Psoas muscle (tissue), 8 donors: Measurements from ENCODE around the gene RIPPLY1. TPM values are rescaled to one million over a fixed set of nuclear protein-coding genes. Genes with fewer than 3 reads are reported as not detected.

Experiments
- ATAC-seq, 4 donors: fragments of 200-7000 bp; cut with Tn5 transposase; one replicate each; pipeline ENCODE4 v1.9.1; 2020; ENCODE audit warnings: moderate library complexity in 3 of 4, mild to moderate bottlenecking in 2 of 4
- DNase-seq, 2 donors: peaks; one replicate each; pipeline ENCODE4 v3.0.0-alpha.2; 2020
- H3K27ac ChIP-seq: fragments of 200-600 bp; one replicate; pipeline ENCODE4 v1.8.0; 2022
- H3K27me3 ChIP-seq, 3 donors: fragments of 200-600 bp in 1 of 3; one replicate each; pipeline versions ENCODE4 v1.6.1 to v1.8.0; 2013 to 2022; ENCODE audit warnings: low read length in 2 of 3, mild to moderate bottlenecking in 2 of 3, moderate library complexity in 1 of 3; ENCODE audit not compliant: insufficient read depth in 3 of 3
- H3K36me3 ChIP-seq, 2 donors: fragments of 200-600 bp in 1 of 2; one replicate each; pipeline versions ENCODE4 v1.6.1 to v1.8.0; 2013 to 2022; ENCODE audit warnings: low read depth in 1 of 2, mild to moderate bottlenecking in 1 of 2, moderate library complexity in 1 of 2; ENCODE audit not compliant: insufficient read depth in 1 of 2
- H3K4me1 ChIP-seq: fragments of 200-600 bp; one replicate; pipeline ENCODE4 v1.8.0; 2022
- H3K4me3 ChIP-seq: fragments of 200-600 bp; one replicate; pipeline ENCODE4 v1.8.0; 2022; ENCODE audit warnings: mild to moderate bottlenecking
- H3K9me3 ChIP-seq: fragments of 200-600 bp; one replicate; pipeline ENCODE4 v1.8.0; 2022
- CTCF ChIP-seq: fragments of 200-600 bp; IDR thresholded peaks from one replicate; pipeline ENCODE4 v1.8.0; 2022; ENCODE audit warnings: antibody characterized with exemption
- WGBS, 3 donors: extraction: QIAGEN DNeasy Blood & Tissue Kit; methylation state at CpG; one replicate each; pipeline versions ENCODE4 v1.1.6 to v1.1.7; 2013; 5-methylcytosine and 5-hydroxymethylcytosine counted together
- intact Hi-C, 2 donors: fragments of 100-400 bp; cut with DNase I; formaldehyde crosslinking; loops; one replicate each; pipeline versions ENCODE4 v1.11.0 to v1.14.2; 2022
- polyA plus RNA-seq, 3 donors: library from polyadenylated mRNA; stranded (reverse); fragments of 200-250 nt; gene quantifications; one replicate each; pipeline ENCODE4 v1.2.3, GENCODE V29; 2013
- total RNA-seq, 4 donors: library from RNA; stranded (reverse); fragmentation: NEBNext Ultra II Directional in 2 of 4; extraction: Animal tissue kit (Norgen Biotek cat#: 25700) in 2 of 4; gene quantifications; one replicate each; pipeline versions ENCODE4 v1.2.1 to v1.2.4, GENCODE V29; 2021 to 2023
- donor health status: healthy with polysubstance abuse.
- donor health status: DM: no; HTN: no; CAD: no; lungs with moderate emphysema.
- donor health status: Bipolar disorder and iron deficiency.
- donor health status: healthy.
- donor health status: DM: yes; HTN: yes; CAD: no.
- donor health status: DM: no; HTN: no; CAD: no.
- donor health status: DM: no; HTN: no; CAD: no.
- donor health status: DM: yes; HTN: yes; CAD: no.

The RIPPLY1 gene
- total and polyA plus RNA-seq, 7 donors = 0.08 to 0.36 (median 0.30) TPM; not detected in 2

- Histone ChIP-seq H3K4me1 (no peaks in the 10 kb centered on the region), H3K27ac (no peak overlapping the region), H3K4me3 (no peak overlapping the region), H3K36me3 (no peaks in the 10 kb centered on the region), H3K9me3 (no peaks in the 10 kb centered on the region), H3K27me3 (peaks cover 0 to 14% (median 0%) of the 10 kb centered on the region in 3 donors)
- WGBS, 3 donors = 46 to 91% (median 88%) methylated on average over 2 of the region's 2 CpGs
- TF ChIP-seq CTCF = no peak
- intact Hi-C loops = no loop called here
- no peak for ATAC-seq
- no peak for DNase-seq
Measured at GRCh38 chrX:106950381-106950780, 47.2 kb upstream of the RIPPLY1 start.

GRCh38 chrX:106949366-106949765, 46.2 kb upstream of the RIPPLY1 start:
- no peak for DNase-seq
- 89 to 94% (median 94%) methylated on average over 1 of the region's 1 CpG for WGBS, 3 donors
- intact Hi-C loops = no loop called here

GRCh38 chrX:106948641-106949040, 45.5 kb upstream of the RIPPLY1 start:
- 81 to 96% (median 94%) methylated on average over 3 of the region's 3 CpGs for WGBS, 3 donors
- DNase-seq (no peak), ATAC-seq (no peak)
- no peak for TF ChIP-seq CTCF
- no peak overlapping the region for H3K27ac ChIP-seq
- peaks cover 0 to 23% (median 0%) of the 10 kb centered on the region in 3 donors for H3K27me3 ChIP-seq
- intact Hi-C loops = no loop called here
- no peaks in the 10 kb centered on the region for H3K36me3 ChIP-seq
- H3K4me3 ChIP-seq = no peak overlapping the region
- H3K4me1 ChIP-seq = no peaks in the 10 kb centered on the region
- H3K9me3 ChIP-seq = no peaks in the 10 kb centered on the region

More at GRCh38 chrX:106949366-106949765, 46.2 kb upstream of the RIPPLY1 start:
- TF ChIP-seq CTCF = no peak
- Histone ChIP-seq H3K4me1 (no peaks in the 10 kb centered on the region), H3K36me3 (no peaks in the 10 kb centered on the region), H3K9me3 (no peaks in the 10 kb centered on the region), H3K27me3 (peaks cover 0 to 21% (median 0%) of the 10 kb centered on the region in 3 donors), H3K4me3 (no peak overlapping the region), H3K27ac (no peak overlapping the region)
- ATAC-seq = no peak

- 87 to 98% (median 97%) methylated on average over 3 of the region's 3 CpGs for WGBS, 3 donors
- no peak overlapping the region for H3K4me3 ChIP-seq
- H3K4me1 ChIP-seq = no peaks in the 10 kb centered on the region
- H3K9me3 ChIP-seq = no peaks in the 10 kb centered on the region
- H3K36me3 ChIP-seq = peaks cover 0 to 15% of the 10 kb centered on the region in 2 donors
- peaks cover 0 to 27% (median 0%) of the 10 kb centered on the region in 3 donors for H3K27me3 ChIP-seq
- TF ChIP-seq CTCF = no peak
- DNase-seq = no peak
- intact Hi-C loops = no loop called here
- ATAC-seq = no peak
- no peak overlapping the region for H3K27ac ChIP-seq
Measured at GRCh38 chrX:106946464-106946863, 43.3 kb upstream of the RIPPLY1 start.

- intact Hi-C loops = no loop called here
- peaks cover 0 to 24% (median 0%) of the 10 kb centered on the region in 3 donors for H3K27me3 ChIP-seq
- H3K9me3 ChIP-seq = no peaks in the 10 kb centered on the region
- H3K4me3 ChIP-seq = no peak overlapping the region
- ATAC-seq (no peak), DNase-seq (no peak)
- no peaks in the 10 kb centered on the region for H3K4me1 ChIP-seq
- 90 to 93% (median 92%) methylated on average over 1 of the region's 1 CpG for WGBS, 3 donors
- H3K27ac ChIP-seq = no peak overlapping the region
- TF ChIP-seq CTCF = no peak
- H3K36me3 ChIP-seq = peaks cover 0 to 17% of the 10 kb centered on the region in 2 donors
Measured at GRCh38 chrX:106940068-106940467, 36.9 kb upstream of the RIPPLY1 start.
